Measurements from ENCODE around the gene GPHN. TPM values are rescaled to one million over a fixed set of nuclear protein-coding genes. Genes with fewer than 3 reads are reported as not detected.

Gene GPHN
- total and polyA plus RNA-seq, 2 donors (not counting 3 experiments of a cell fraction or from before 2014, with no cell fraction given): 5.1 to 23.2 TPM

DNA sequence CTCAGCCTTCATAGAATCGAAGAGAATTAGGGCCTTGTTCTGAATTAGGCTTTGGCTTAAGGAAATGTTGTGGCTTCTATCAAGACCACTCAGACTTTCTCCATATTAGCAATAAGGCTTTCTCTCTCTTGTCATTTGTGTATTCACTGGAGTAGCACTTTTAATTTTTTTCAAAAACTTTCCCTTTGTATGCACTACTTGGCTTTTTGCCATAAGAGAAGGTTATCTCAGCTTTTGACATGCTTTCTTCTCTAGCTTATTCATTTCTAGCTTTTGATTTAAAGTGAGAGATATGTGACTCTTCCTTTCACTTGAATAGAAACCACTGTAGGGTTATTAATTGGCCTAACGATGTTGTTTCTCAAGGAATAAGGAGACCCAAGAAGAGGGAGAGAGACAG, 244.2 kb downstream of the GPHN start:
- Histone ChIP-seq H3K4me2 (ENCODE audit: insufficient read depth, low read length) (no peak overlapping the region), H3K36me3 (ENCODE audit: control insufficient read depth in 2 of 2, extremely low read depth in 1 of 2, insufficient read depth in 2 of 2, low read length in 2 of 2) (no peaks in the 10 kb centered on the region), H3K27ac (ENCODE audit: insufficient read depth, low read depth, low read length) (no peak overlapping the region), H2AFZ (ENCODE audit: low read depth, low read length) (no peak overlapping the region), H4K20me1 (replicated peaks; ENCODE audit: control insufficient read depth, extremely low read depth, insufficient read depth, low read length) (no peaks in the 10 kb centered on the region), H3K27me3 (ENCODE audit: control insufficient read depth in 2 of 2, insufficient read depth in 2 of 2, low read length in 2 of 2) (no peaks in the 10 kb centered on the region), H3K9me1 (replicated peaks; ENCODE audit: control insufficient read depth, extremely low read depth, insufficient read depth, low read length) (peaks cover 2% of the 10 kb centered on the region), H3K4me3 (replicated peaks in 1 of 3; ENCODE audit: insufficient read depth in 1 of 3, low read depth in 1 of 3, low read length in 3 of 3) (no peak overlapping the region), H3K9ac (replicated peaks; ENCODE audit: extremely low read depth, insufficient read depth, low read length) (no peak overlapping the region), H3K9me3 (replicated peaks; ENCODE audit: control insufficient read depth, insufficient read depth, low read length) (no peaks in the 10 kb centered on the region), H3K4me1 (ENCODE audit: control insufficient read depth, extremely low read depth, insufficient read depth, low read length) (no peaks in the 10 kb centered on the region), H3K79me2 (ENCODE audit: control insufficient read depth, insufficient read depth, low read length) (no peaks in the 10 kb centered on the region)
- dilution Hi-C loops (cut with MboI; ENCODE audit: extremely low pct_ligation_motif_present, low sequenced_read_pairs) (no loop called here), intact Hi-C loops (cut with micrococcal nuclease) (loop anchor here (10.0 kb wide), 1 partner anchor 363 kb away; no protein-coding TSS in a partner anchor)
- no TSS peak for BruUV-seq (replicated peaks)
- DNase-seq (ENCODE audit: low read depth, low spot score) (peak; percentile 35), FAIRE-seq (no peak)
- ChIA-PET CTCF (interaction anchor here (1.8 kb wide), 1 partner anchor 127 kb away, joined by 5 read pairs; no protein-coding TSS in a partner anchor), POLR2A (no interaction called here)
- TF ChIP-seq CTCF (IDR thresholded peaks at IDR 0.05; ENCODE audit: extremely low read depth in 1 of 2, insufficient read depth in 1 of 2, low read depth in 1 of 2, low read length in 2 of 2) (no peak), GATA2 (IDR thresholded peaks at IDR 0.05; ENCODE audit: insufficient read depth, insufficient read length, low read depth, low read length) (no peak), FOS (IDR thresholded peaks at IDR 0.05; ENCODE audit: borderline replicate concordance, insufficient read depth, low read length) (no peak), JUN (IDR thresholded peaks at IDR 0.05; ENCODE audit: borderline replicate concordance, insufficient read depth, insufficient read length, low read depth) (no peak), POLR2AphosphoS5 (IDR thresholded peaks at IDR 0.05; ENCODE audit: insufficient read depth, low read depth, low read length) (no peak), MYC (IDR thresholded peaks at IDR 0.05; ENCODE audit: low read depth, low read length) (no peak), POLR2A (IDR thresholded peaks at IDR 0.05; ENCODE audit: low read depth, low read length) (no peak), MAX (IDR thresholded peaks at IDR 0.05; ENCODE audit: insufficient read depth, insufficient read length) (no peak), EZH2 (IDR thresholded peaks at IDR 0.05; ENCODE audit: borderline replicate concordance, low read depth, low read length, severe bottlenecking) (no peak)
